Measurements from ENCODE around the gene PPOX.

Gene PPOX

GRCh38 chr1:161191971-161192370, 25.7 kb downstream of the PPOX start:
- no peak overlapping the region for H3K27ac ChIP-seq (ENCODE audit: low read depth, low read length)
- H3K9me3 ChIP-seq (ENCODE audit: low read length), result no peaks in the 10 kb centered on the region
- H3K36me3 ChIP-seq (ENCODE audit: insufficient read depth, low read length), result peaks cover 9% of the 10 kb centered on the region
- H3K4me3 ChIP-seq (ENCODE audit: low read depth in 1 of 2, low read length in 2 of 2), result no peak overlapping the region
- H3K4me1 ChIP-seq (ENCODE audit: insufficient read depth, low read length), result peaks cover 16% of the 10 kb centered on the region
- no peaks in the 10 kb centered on the region for H3K27me3 ChIP-seq (ENCODE audit: control insufficient read depth in 1 of 2, insufficient read depth in 2 of 2, low read length in 2 of 2)
- H3K9ac ChIP-seq (ENCODE audit: low read length), result no peak overlapping the region

DNA sequence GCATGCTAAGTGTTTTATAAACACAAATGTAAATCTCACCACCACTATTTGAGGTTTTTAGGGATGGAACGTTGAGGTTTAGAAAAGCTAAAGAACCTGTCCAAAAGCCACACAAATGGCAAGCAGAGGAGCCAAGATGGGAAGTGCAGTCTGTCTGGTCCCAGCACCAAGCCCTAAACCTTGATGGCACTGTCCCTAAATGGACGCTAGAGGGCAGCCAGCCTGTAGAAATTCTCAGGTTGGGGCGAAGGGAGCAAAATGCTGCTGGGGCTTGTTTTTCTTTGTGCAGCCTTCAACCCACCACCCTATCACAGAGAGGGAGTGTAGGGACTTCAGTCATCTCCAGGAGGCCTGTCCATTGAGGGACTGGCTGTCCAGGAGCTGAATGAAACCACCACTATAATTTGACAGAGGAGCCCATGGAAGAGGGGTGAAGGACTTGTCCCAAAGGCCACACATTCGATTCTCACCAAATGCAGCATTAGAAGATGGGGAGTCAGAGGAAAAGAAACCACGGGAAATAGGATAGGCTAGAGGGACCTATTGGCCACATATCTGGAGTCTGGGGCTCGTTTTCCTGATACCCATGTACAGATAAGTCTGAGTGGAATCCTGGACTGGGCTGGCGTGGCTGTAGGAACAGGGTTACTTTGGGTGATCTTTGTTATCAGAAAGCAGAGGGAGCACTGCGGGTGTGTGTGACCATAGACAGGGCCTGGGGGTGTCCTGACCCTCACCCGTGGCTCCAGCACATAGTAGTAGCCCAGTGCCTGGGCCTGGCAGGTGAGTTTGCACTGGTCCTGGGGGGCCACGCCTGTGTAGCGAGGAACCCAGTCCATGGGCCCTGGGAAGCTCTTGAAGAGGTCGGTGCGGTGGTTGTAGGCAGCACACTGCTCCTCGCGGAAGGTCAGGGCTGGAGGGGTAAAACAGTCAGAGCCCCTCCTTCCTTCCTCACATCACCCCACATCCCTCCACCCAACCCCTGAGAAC, 26.5 kb downstream of the PPOX start:
- Histone ChIP-seq H3K36me3 (ENCODE audit: insufficient read depth, low read length) (peaks cover 9% of the 10 kb centered on the region), H3K27ac (ENCODE audit: low read depth, low read length) (no peak overlapping the region), H3K4me1 (ENCODE audit: insufficient read depth, low read length) (peaks cover 24% of the 10 kb centered on the region)

GRCh38 chr1:161193561-161194235, 27.5 kb downstream of the PPOX start:
- Histone ChIP-seq H3K9me3 (ENCODE audit: low read length) (no peaks in the 10 kb centered on the region), H3K4me3 (ENCODE audit: low read depth in 1 of 2, low read length in 2 of 2) (no peak overlapping the region), H3K27ac (ENCODE audit: low read depth, low read length) (no peak overlapping the region), H3K4me1 (ENCODE audit: insufficient read depth, low read length) (peaks cover 33% of the 10 kb centered on the region), H3K27me3 (ENCODE audit: control insufficient read depth in 1 of 2, insufficient read depth in 2 of 2, low read length in 2 of 2) (no peaks in the 10 kb centered on the region), H3K9ac (ENCODE audit: low read length) (no peak overlapping the region), H3K36me3 (ENCODE audit: insufficient read depth, low read length) (peaks cover 9% of the 10 kb centered on the region)

More for the DNA sequence above, 26.5 kb downstream of the PPOX start:
- Histone ChIP-seq H3K9ac (ENCODE audit: low read length) (no peak overlapping the region), H3K27me3 (ENCODE audit: control insufficient read depth in 1 of 2, insufficient read depth in 2 of 2, low read length in 2 of 2) (no peaks in the 10 kb centered on the region), H3K9me3 (ENCODE audit: low read length) (no peaks in the 10 kb centered on the region), H3K4me3 (ENCODE audit: low read depth in 1 of 2, low read length in 2 of 2) (no peak overlapping the region)

- Histone ChIP-seq H3K9me3 (ENCODE audit: low read length) (no peaks in the 10 kb centered on the region), H3K27me3 (ENCODE audit: control insufficient read depth in 1 of 2, insufficient read depth in 2 of 2, low read length in 2 of 2) (no peaks in the 10 kb centered on the region), H3K27ac (ENCODE audit: low read depth, low read length) (no peak overlapping the region), H3K4me3 (ENCODE audit: low read depth in 1 of 2, low read length in 2 of 2) (no peak overlapping the region), H3K4me1 (ENCODE audit: insufficient read depth, low read length) (peaks cover 48% of the 10 kb centered on the region), H3K9ac (ENCODE audit: low read length) (no peak overlapping the region), H3K36me3 (ENCODE audit: insufficient read depth, low read length) (peaks cover 9% of the 10 kb centered on the region)
Observed at GRCh38 chr1:161195171-161195570, 28.9 kb downstream of the PPOX start.

DNA sequence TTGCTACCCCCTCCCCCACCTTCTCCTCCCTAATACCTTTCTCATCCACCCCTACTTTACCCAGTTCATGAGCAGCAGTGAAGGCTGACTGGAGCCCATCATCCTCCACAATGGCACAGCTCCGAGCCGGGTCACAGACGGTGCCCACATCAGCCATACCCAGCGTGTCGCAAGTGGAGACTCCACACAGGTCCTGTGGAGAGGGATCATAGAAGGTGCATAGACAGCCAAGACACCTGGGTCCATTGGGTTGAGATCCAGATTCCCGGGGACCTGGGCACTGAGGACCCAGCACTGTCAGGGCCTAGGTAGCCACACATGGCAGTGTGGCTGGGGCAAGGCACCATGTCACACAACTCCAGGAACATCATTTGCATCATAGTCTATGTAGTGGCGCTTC, 29.9 kb downstream of the PPOX start:
- Histone ChIP-seq H3K9me3 (ENCODE audit: low read length) (no peaks in the 10 kb centered on the region), H3K27me3 (ENCODE audit: control insufficient read depth in 1 of 2, insufficient read depth in 2 of 2, low read length in 2 of 2) (no peaks in the 10 kb centered on the region), H3K27ac (ENCODE audit: low read depth, low read length) (no peak overlapping the region), H3K9ac (ENCODE audit: low read length) (no peak overlapping the region), H3K4me3 (ENCODE audit: low read depth in 1 of 2, low read length in 2 of 2) (no peak overlapping the region), H3K36me3 (ENCODE audit: insufficient read depth, low read length) (peaks cover 9% of the 10 kb centered on the region), H3K4me1 (ENCODE audit: insufficient read depth, low read length) (peaks cover 58% of the 10 kb centered on the region)

GRCh38 chr1:161196521-161197451, 30.6 kb downstream of the PPOX start:
- peak overlapping the region; percentile 81 for H3K27ac ChIP-seq (ENCODE audit: low read depth, low read length)
- H3K9me3 ChIP-seq (ENCODE audit: low read length), result no peaks in the 10 kb centered on the region
- peak overlapping the region; percentile 50 for H3K9ac ChIP-seq (ENCODE audit: low read length)
- H3K36me3 ChIP-seq (ENCODE audit: insufficient read depth, low read length), result peaks cover 9% of the 10 kb centered on the region
- H3K4me1 ChIP-seq (ENCODE audit: insufficient read depth, low read length), result peaks cover 64% of the 10 kb centered on the region
- peak overlapping the region in 1 of 2 donors; percentile 53 for H3K4me3 ChIP-seq (ENCODE audit: low read depth in 1 of 2, low read length in 2 of 2)
- no peaks in the 10 kb centered on the region for H3K27me3 ChIP-seq (ENCODE audit: control insufficient read depth in 1 of 2, insufficient read depth in 2 of 2, low read length in 2 of 2)

- Histone ChIP-seq H3K4me3 (ENCODE audit: low read depth in 1 of 2, low read length in 2 of 2) (peak overlapping the region; percentile 22 to 53), H3K27ac (ENCODE audit: low read depth, low read length) (peak overlapping the region; percentile 81), H3K27me3 (ENCODE audit: control insufficient read depth in 1 of 2, insufficient read depth in 2 of 2, low read length in 2 of 2) (no peaks in the 10 kb centered on the region), H3K4me1 (ENCODE audit: insufficient read depth, low read length) (peaks cover 63% of the 10 kb centered on the region), H3K36me3 (ENCODE audit: insufficient read depth, low read length) (peaks cover 9% of the 10 kb centered on the region), H3K9me3 (ENCODE audit: low read length) (no peaks in the 10 kb centered on the region), H3K9ac (ENCODE audit: low read length) (peak overlapping the region; percentile 50)
Observed at GRCh38 chr1:161197560-161198193, 31.5 kb downstream of the PPOX start.

- peak overlapping the region; percentile 50 for H3K9ac ChIP-seq (ENCODE audit: low read length)
- no peaks in the 10 kb centered on the region for H3K9me3 ChIP-seq (ENCODE audit: low read length)
- no peaks in the 10 kb centered on the region for H3K27me3 ChIP-seq (ENCODE audit: control insufficient read depth in 1 of 2, insufficient read depth in 2 of 2, low read length in 2 of 2)
- H3K36me3 ChIP-seq (ENCODE audit: insufficient read depth, low read length), result peaks cover 9% of the 10 kb centered on the region
- peak overlapping the region; percentile 81 for H3K27ac ChIP-seq (ENCODE audit: low read depth, low read length)
- H3K4me3 ChIP-seq (ENCODE audit: low read depth in 1 of 2, low read length in 2 of 2), result peak overlapping the region; percentile 22 to 53
- peaks cover 66% of the 10 kb centered on the region for H3K4me1 ChIP-seq (ENCODE audit: insufficient read depth, low read length)
Observed at GRCh38 chr1:161198194-161198896, 32.1 kb downstream of the PPOX start.

- H3K4me1 ChIP-seq (ENCODE audit: insufficient read depth, low read length), result peaks cover 73% of the 10 kb centered on the region
- H3K9me3 ChIP-seq (ENCODE audit: low read length), result no peaks in the 10 kb centered on the region
- H3K4me3 ChIP-seq (ENCODE audit: low read depth in 1 of 2, low read length in 2 of 2), result peak within 1 kb of the TSS; percentile 22 to 53
- H3K36me3 ChIP-seq (ENCODE audit: insufficient read depth, low read length), result peaks cover 14% of the 10 kb centered on the region
- peak within 1 kb of the TSS; percentile 81 for H3K27ac ChIP-seq (ENCODE audit: low read depth, low read length)
- H3K27me3 ChIP-seq (ENCODE audit: control insufficient read depth in 1 of 2, insufficient read depth in 2 of 2, low read length in 2 of 2), result no peaks in the 10 kb centered on the region
- peak within 1 kb of the TSS; percentile 50 for H3K9ac ChIP-seq (ENCODE audit: low read length)
Observed at GRCh38 chr1:161198897-161199431, 32.7 kb downstream of the PPOX start, which contains the start of gene ADAMTS4. ADAMTS4 (minus strand) TSS chr1:161199054; CDS start chr1:161198627, 427 bp downstream.

Measured in muscle layer of colon (tissue), 2 donors.